Esophagus squamous epithelium (tissue), 5 donors: ENCODE results near the gene FCHSD2. TPM values are rescaled to one million over a fixed set of nuclear protein-coding genes. Genes with fewer than 3 reads are reported as not detected.
"Not testable (repeated sequence)": the region's sequence is repeated elsewhere in the genome, so short reads cannot be mapped to it uniquely, and the experiment has no call there.

Source experiments
- DNase-seq: peaks from one replicate; lab custom pipeline; 2025; lab: John Stamatoyannopoulos, UW
- H3K27ac ChIP-seq, 4 donors: fragments of 200-600 bp; sonication (generic); one replicate each; pipeline ENCODE4 v1.5.1; 2016 to 2019; ENCODE audit warnings: mild to moderate bottlenecking in 1 of 4
- H3K27me3 ChIP-seq, 4 donors: fragments of 200-600 bp; sonication (generic); 1 replicate in 3 of 4; 2 replicates in 1 of 4; pipeline versions ENCODE4 v1.5.1 to v1.6.0; 2017 to 2021; ENCODE audit warnings: antibody characterized with exemption in 1 of 4
- H3K36me3 ChIP-seq, 3 donors: fragments of 200-600 bp; sonication (generic); one replicate each; pipeline ENCODE4 v1.5.1; 2016 to 2019
- H3K4me1 ChIP-seq, 3 donors: fragments of 200-600 bp; sonication (generic); one replicate each; pipeline ENCODE4 v1.5.1; 2017 to 2019
- H3K4me3 ChIP-seq, 4 donors: fragments of 200-600 bp; sonication (generic); 1 replicate in 3 of 4; 2 replicates in 1 of 4; pipeline ENCODE4 v1.5.1; 2016 to 2019; ENCODE audit warnings: mild to moderate bottlenecking in 2 of 4, moderate library complexity in 1 of 4
- H3K9me3 ChIP-seq, 3 donors: fragments of 200-600 bp; sonication (generic); one replicate each; pipeline ENCODE4 v1.5.1; 2016 to 2019
- POLR2A ChIP-seq, 4 donors: fragments of 450-650 bp; IDR thresholded peaks; one replicate each; pipeline ENCODE4 v1.6.1; 2017; ENCODE audit warnings: antibody characterized with exemption in 4 of 4, mild to moderate bottlenecking in 4 of 4, moderate library complexity in 3 of 4
- WGBS, 2 donors: methylation state at CpG; one replicate each; pipeline ENCODE4 v1.1.5; 2018; 5-methylcytosine and 5-hydroxymethylcytosine counted together
- intact Hi-C: fragments of 100-400 bp; cut with DNase I; formaldehyde crosslinking; loops from one replicate; pipeline ENCODE4 v1.15.0; 2022
- total RNA-seq, 4 donors: library from RNA; depleted of rRNA; stranded (reverse); fragments of >200 nt; gene quantifications; one replicate each; pipeline ENCODE4 v1.1.0, GENCODE V29; 2016
- TF ChIP-seq, protein P1 (sequence below), 6 experiments: fragments of 450-650 bp in 4 of 6; fragments of 200-600 bp in 2 of 6; sonication (generic) in 2 of 6; IDR thresholded peaks; one replicate each; pipeline ENCODE4 v1.5.1; 2016 to 2019; ENCODE audit warnings: antibody characterized with exemption in 6 of 6, mild to moderate bottlenecking in 4 of 6, moderate library complexity in 4 of 6
- donor health status: DM: yes; HTN: yes; CAD: no.

The FCHSD2 gene
- total RNA-seq, 4 donors from 2014 or later: 4.1 to 12.8 (median 6.8) TPM

DNA sequence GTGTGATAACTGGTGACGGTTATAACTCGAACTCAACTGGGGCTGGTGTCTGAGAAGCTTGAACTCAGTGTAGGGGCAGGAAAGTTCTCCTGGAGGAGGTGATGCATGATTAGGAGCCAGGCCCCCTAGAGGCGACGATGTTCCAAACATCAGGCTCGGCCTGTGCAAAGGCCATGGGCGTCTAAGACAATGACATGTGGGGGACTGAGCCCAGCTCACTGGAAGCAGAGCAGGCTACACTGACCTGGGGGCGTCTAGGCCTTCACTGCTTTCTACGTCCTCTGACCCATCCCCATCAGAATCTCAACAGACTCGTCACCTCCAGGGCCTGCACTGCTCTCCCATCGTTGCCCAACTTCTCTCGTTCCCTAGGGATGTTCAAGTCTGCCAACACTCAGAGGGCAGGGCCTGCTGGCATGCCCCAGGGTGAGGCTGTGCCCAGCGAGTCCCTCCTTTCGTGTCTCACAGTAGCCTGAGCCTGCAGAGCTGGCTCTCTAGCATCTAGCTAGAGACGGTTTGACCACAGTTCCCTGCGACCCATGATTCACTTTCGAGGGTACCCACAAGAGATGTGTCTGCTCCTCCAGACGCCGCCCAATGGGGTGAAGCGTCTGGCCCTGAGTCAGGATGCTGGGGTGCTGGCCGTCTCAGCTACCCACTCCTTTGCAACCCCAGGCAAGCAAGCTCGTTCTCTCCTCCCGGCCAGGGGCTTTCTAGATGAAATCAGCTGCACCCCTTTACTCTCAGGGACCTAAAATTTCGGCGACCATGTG lies 329.0 kb downstream of the FCHSD2 start:
- WGBS, 2 donors: 3 to 5% methylated on average over 22 to 23 of the region's 24 CpGs
- Histone ChIP-seq H3K27me3 (no peaks in the 10 kb centered on the region), H3K9me3 (no peaks in the 10 kb centered on the region), H3K4me3 (peak overlapping the region; percentile 84 to 91 (median 88)), H3K4me1 (peaks cover 27 to 59% (median 36%) of the 10 kb centered on the region in 3 donors), H3K36me3 (peaks cover 0 to 46% (median 0%) of the 10 kb centered on the region in 3 donors), H3K27ac (peak overlapping the region; percentile 93 to 99 (median 96))
- TF ChIP-seq, protein P1, sequence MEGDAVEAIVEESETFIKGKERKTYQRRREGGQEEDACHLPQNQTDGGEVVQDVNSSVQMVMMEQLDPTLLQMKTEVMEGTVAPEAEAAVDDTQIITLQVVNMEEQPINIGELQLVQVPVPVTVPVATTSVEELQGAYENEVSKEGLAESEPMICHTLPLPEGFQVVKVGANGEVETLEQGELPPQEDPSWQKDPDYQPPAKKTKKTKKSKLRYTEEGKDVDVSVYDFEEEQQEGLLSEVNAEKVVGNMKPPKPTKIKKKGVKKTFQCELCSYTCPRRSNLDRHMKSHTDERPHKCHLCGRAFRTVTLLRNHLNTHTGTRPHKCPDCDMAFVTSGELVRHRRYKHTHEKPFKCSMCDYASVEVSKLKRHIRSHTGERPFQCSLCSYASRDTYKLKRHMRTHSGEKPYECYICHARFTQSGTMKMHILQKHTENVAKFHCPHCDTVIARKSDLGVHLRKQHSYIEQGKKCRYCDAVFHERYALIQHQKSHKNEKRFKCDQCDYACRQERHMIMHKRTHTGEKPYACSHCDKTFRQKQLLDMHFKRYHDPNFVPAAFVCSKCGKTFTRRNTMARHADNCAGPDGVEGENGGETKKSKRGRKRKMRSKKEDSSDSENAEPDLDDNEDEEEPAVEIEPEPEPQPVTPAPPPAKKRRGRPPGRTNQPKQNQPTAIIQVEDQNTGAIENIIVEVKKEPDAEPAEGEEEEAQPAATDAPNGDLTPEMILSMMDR (IDR thresholded peaks at IDR 0.05): peak; percentile 12 to 67 (median 50)
- TF ChIP-seq POLR2A (IDR thresholded peaks at IDR 0.05): peak in 1 of 4 donors; percentile 5
- intact Hi-C loops: no loop called here
- no peak for DNase-seq

DNA sequence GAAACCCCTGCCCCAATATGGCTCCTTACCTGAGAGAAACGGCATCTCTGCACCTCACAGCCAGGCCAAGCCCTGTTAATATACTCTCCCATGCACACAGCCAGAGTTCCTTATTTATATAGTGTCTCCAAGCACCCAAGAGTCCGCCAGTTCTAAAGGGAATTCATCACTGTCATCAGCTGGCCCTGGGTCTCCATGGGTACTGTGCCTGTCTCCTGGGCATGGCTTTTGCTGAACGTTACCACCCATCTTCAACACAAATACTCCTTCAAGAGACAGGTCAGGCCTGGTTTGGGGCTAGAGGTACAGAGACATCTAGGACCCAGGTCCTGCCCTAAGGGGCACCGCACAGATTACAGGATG lies 329.5 kb downstream of the FCHSD2 start:
- H3K9me3 ChIP-seq: no peaks in the 10 kb centered on the region
- peaks cover 0 to 41% (median 0%) of the 10 kb centered on the region in 3 donors for H3K36me3 ChIP-seq
- peak overlapping the region; percentile 84 to 91 (median 88) for H3K4me3 ChIP-seq
- 20 to 24% methylated on average over 4 of the region's 4 CpGs for WGBS, 2 donors
- TF ChIP-seq, protein P1 (IDR thresholded peaks at IDR 0.05): no peak
- TF ChIP-seq POLR2A (IDR thresholded peaks at IDR 0.05): no peak
- peak overlapping the region; percentile 93 to 99 (median 96) for H3K27ac ChIP-seq
- intact Hi-C loops: no loop called here
- peaks cover 27 to 60% (median 36%) of the 10 kb centered on the region in 3 donors for H3K4me1 ChIP-seq
- no peak for DNase-seq
- H3K27me3 ChIP-seq: no peaks in the 10 kb centered on the region

DNA sequence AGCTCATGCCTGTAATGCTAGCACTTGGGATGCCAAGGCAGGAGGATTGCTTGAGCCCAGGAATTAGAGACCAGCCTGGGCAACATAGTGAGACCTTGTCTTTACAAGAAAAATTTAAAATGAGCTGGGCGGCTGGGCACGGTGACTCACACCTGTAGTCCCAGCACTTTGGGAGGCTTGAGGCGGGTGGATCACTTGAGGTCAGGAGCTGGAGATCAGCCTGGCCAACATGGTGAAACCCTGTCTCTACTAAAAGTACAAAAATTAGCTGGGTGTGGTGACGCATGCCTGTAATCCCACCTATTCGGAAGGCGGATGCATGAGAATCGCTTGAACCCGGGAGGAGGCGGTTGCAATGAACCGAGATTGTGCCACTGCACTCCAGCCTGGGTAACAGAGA lies 330.4 kb downstream of the FCHSD2 start:
- H3K4me3 ChIP-seq, intact Hi-C loops, H3K9me3 ChIP-seq, H3K27me3 ChIP-seq, H3K27ac ChIP-seq, DNase-seq: not testable (repeated sequence)
- Histone ChIP-seq H3K4me1 (peaks cover 26 to 62% (median 35%) of the 10 kb centered on the region in 3 donors), H3K36me3 (peaks cover 0 to 32% (median 0%) of the 10 kb centered on the region in 3 donors)
- WGBS, 2 donors: 86 to 98% methylated on average over 7 to 10 of the region's 10 CpGs

DNA sequence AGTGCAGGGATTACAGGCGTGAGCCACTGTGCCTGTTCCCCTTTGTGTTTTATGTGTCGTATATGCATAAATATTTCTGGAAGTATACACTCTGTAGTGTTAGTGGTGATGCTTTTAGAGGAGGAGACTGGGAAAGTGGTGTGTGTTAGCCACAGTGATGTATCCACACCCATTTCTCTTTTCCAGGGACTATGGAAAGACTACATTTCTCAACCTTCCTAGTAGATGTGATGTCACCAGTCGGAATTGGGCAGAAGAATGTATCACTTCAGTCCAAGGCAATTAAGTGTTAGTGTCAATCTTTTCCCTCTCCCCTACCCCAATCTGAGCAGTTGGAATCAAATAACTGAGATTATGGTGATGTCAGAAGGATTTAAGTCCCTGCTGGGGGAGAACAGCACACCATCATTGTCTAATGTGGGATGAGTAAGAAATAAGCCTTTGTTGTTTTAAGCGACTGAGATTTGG lies 333.8 kb downstream of the FCHSD2 start:
- H3K4me3 ChIP-seq: no peak overlapping the region
- peaks cover 8 to 39% (median 9%) of the 10 kb centered on the region in 3 donors for H3K4me1 ChIP-seq
- WGBS, 2 donors: 75 to 84% methylated on average over 4 of the region's 4 CpGs
- H3K36me3 ChIP-seq: peaks cover 0 to 25% (median 0%) of the 10 kb centered on the region in 3 donors
- no peak for DNase-seq
- H3K27me3 ChIP-seq: no peaks in the 10 kb centered on the region
- peak overlapping the region in 3 of 4 donors; percentile 1 to 36 (median 36) for H3K27ac ChIP-seq
- TF ChIP-seq, protein P1 (IDR thresholded peaks at IDR 0.05): no peak
- TF ChIP-seq POLR2A (IDR thresholded peaks at IDR 0.05): no peak
- intact Hi-C loops: no loop called here
- H3K9me3 ChIP-seq: no peaks in the 10 kb centered on the region

DNA sequence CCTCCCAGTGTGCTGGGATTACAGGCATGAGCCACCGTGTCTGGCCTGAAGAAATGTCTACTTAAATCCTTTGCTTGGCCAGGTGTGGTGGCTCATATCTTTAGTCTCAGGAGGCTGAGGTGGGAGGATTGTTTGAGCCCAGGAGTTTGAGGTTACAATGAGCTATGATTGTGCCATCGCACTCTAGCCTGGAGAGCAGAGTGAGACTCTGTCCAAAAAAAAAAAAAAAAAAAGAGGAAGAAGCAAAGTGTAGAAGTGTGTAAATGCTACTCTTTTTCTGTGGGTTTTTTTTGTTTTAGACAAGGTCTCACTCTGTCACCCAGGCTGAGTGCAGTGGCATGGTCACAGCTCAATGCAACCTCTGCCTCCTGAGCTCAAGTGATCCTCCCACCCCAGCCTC lies 334.3 kb downstream of the FCHSD2 start:
- 66 to 71% methylated on average over 2 of the region's 2 CpGs for WGBS, 2 donors
- DNase-seq: no peak
- peak overlapping the region in 3 of 4 donors; percentile 45 to 75 (median 60) for H3K27ac ChIP-seq
- no peak overlapping the region for H3K4me3 ChIP-seq
- H3K9me3 ChIP-seq: no peaks in the 10 kb centered on the region
- H3K4me1 ChIP-seq: peaks cover 3 to 33% (median 5%) of the 10 kb centered on the region in 3 donors
- H3K27me3 ChIP-seq: no peaks in the 10 kb centered on the region
- intact Hi-C loops: no loop called here
- H3K36me3 ChIP-seq: peaks cover 0 to 25% (median 0%) of the 10 kb centered on the region in 3 donors
- TF ChIP-seq POLR2A (IDR thresholded peaks at IDR 0.05): no peak
